H1 (cell line): ENCODE measurements around the gene GADL1. TPM values are rescaled to one million over a fixed set of nuclear protein-coding genes. Genes with fewer than 3 reads are reported as not detected.

Experiments
- CBX8 ChIP-seq: fragments of 300-800, 300-1000 bp; sonication (generic); IDR thresholded peaks from 2 replicates; pipeline ENCODE4 v1.7.1; 2016; ENCODE audit warnings: low read depth, low read length, borderline replicate concordance
- CHD7 ChIP-seq: fragments of 300-600 bp; sonication (generic); IDR thresholded peaks from 2 replicates; pipeline ENCODE4 v1.7.1; 2012; ENCODE audit warnings: low read length, moderate library complexity, mild to moderate bottlenecking, inconsistent platforms; ENCODE audit not compliant: insufficient replicate concordance
- EGR1 ChIP-seq: IDR thresholded peaks from 2 replicates; pipeline ENCODE4 v1.6.1; 2011; ENCODE audit warnings: low read depth, low read length, borderline replicate concordance
- POLR2A ChIP-seq, 2 experiments: IDR thresholded peaks; 1 replicate in 1 of 2; 2 replicates in 1 of 2; pipeline ENCODE4 v1.6.1; 2011; ENCODE audit warnings: low read depth in 2 of 2, low read length in 2 of 2, mild to moderate bottlenecking in 2 of 2; ENCODE audit errors: control extremely low read depth in 1 of 2
- RXRA ChIP-seq: IDR thresholded peaks from 2 replicates; pipeline ENCODE4 v1.6.1; 2011; ENCODE audit warnings: low read depth, mild to moderate bottlenecking, low read length, moderate library complexity; ENCODE audit not compliant: insufficient read depth
- TEAD4 ChIP-seq: IDR thresholded peaks from 2 replicates; pipeline ENCODE4 v1.6.1; 2012; ENCODE audit warnings: low read depth, low read length, inconsistent platforms, mixed read lengths
- YY1 ChIP-seq: IDR thresholded peaks from 2 replicates; pipeline ENCODE4 v1.6.1; 2011; ENCODE audit warnings: low read depth, mild to moderate bottlenecking, low read length
- polyA plus RNA-seq, 7 experiments: library from polyadenylated mRNA; depleted of rRNA in 3 of 7; stranded (reverse) in 5 of 7; unstranded in 2 of 7; fragments of >200 nt in 5 of 7; fragments of 200-250 nt in 2 of 7; gene quantifications; 1 replicate in 5 of 7; 2 replicates in 1 of 7; 4 replicates in 1 of 7; pipeline versions ENCODE4 v1.2.1 to v1.2.3, GENCODE V29; 2011 to 2013; ENCODE audit warnings: missing spikeins in 2 of 7, mixed read lengths in 2 of 7
- total RNA-seq: library from RNA; stranded (reverse); fragmentation: NEBNext Ultra II Directional; extraction: Animal tissue kit (Norgen Biotek cat#: 25700); gene quantifications from 2 replicates; pipeline ENCODE4 v1.2.1, GENCODE V29; 2021

GADL1 gene
- total and polyA plus RNA-seq, 2 of the 8 experiments (the other 6 are each of a cell fraction or from before 2014, with no cell fraction given), result 0.03 to 0.30 TPM

GRCh38 chr3:30764281-30764680 lies 130.2 kb downstream of the GADL1 start (continued):
- TF ChIP-seq TEAD4 (no peak), CBX8 (no peak), EGR1 (no peak), YY1 (no peak), CHD7 (no peak), RXRA (no peak), POLR2A (IDR thresholded peaks at IDR 0.05; ENCODE audit: control extremely low read depth in 1 of 2, low read depth in 2 of 2, low read length in 2 of 2) (no peak)
